K562 (cell line): ENCODE data around the gene SLC22A7. TPM values are rescaled to one million over a fixed set of nuclear protein-coding genes. Genes with fewer than 3 reads are reported as not detected.

Experiments
- CEBPB ChIP-seq: fragments of 450-650 bp; IDR thresholded peaks from 2 replicates; pipeline ENCODE4 v1.6.1; 2016; ENCODE audit warnings: missing genetic modification characterization, missing compliant biosample characterization
- CGGBP1 ChIP-seq: fragments of 250-450 bp; sonication (Bioruptor Pico); IDR thresholded peaks from 2 replicates; pipeline ENCODE4 v1.9.0; 2021; ENCODE audit warnings: mild to moderate bottlenecking
- CTCFL ChIP-seq: IDR thresholded peaks from 2 replicates; pipeline ENCODE4 v1.6.1; 2011; ENCODE audit warnings: borderline replicate concordance, low read depth, mild to moderate bottlenecking, moderate library complexity, low read length; ENCODE audit not compliant: insufficient read depth, poor library complexity, severe bottlenecking
- DEAF1 ChIP-seq: fragments of 450-650 bp; formaldehyde crosslinking; IDR thresholded peaks from 2 replicates; pipeline ENCODE4 v1.4.0; 2020; ENCODE audit warnings: mild to moderate bottlenecking, moderate library complexity
- ELF2 ChIP-seq: fragments of 250-450 bp; sonication (Bioruptor Pico); IDR thresholded peaks from 2 replicates; pipeline ENCODE4 v1.5.0; 2021; ENCODE audit warnings: mild to moderate bottlenecking
- KLF16 ChIP-seq: IDR thresholded peaks from 2 replicates; pipeline ENCODE4 v1.6.1; 2016; ENCODE audit warnings: antibody characterized with exemption
- MEF2D ChIP-seq: conservative IDR thresholded peaks from 2 replicates; pipeline ENCODE4 v1.6.1; 2016; ENCODE audit warnings: low read depth, missing genetic modification characterization, missing compliant biosample characterization
- NKRF ChIP-seq: fragments of 450-650 bp; IDR thresholded peaks from 2 replicates; pipeline ENCODE4 v1.6.1; 2016; ENCODE audit warnings: borderline replicate concordance
- NONO ChIP-seq, 2 experiments: fragments of 200-400 bp in 1 of 2; fragments of 450-650 bp in 1 of 2; formaldehyde crosslinking in 1 of 2; IDR thresholded peaks; 2 replicates each; pipeline ENCODE4 v1.6.1; 2017; ENCODE audit warnings: low read depth in 2 of 2, mild to moderate bottlenecking in 2 of 2, moderate library complexity in 2 of 2, low read length in 1 of 2
- PHB2 ChIP-seq: fragments of 450-650 bp; IDR thresholded peaks from 2 replicates; pipeline ENCODE4 v1.6.1; 2017; ENCODE audit warnings: low read depth
- PML ChIP-seq: IDR thresholded peaks from 2 replicates; pipeline ENCODE4 v1.6.1; 2012; ENCODE audit warnings: low read length, inconsistent platforms
- PURB ChIP-seq: sonication (generic); formaldehyde crosslinking; IDR thresholded peaks from 2 replicates; pipeline ENCODE4 v1.9.0; 2021; ENCODE audit warnings: low read depth, mild to moderate bottlenecking, missing genetic modification reagents
- RB1 ChIP-seq: fragments of 450-650 bp; IDR thresholded peaks from 2 replicates; pipeline ENCODE4 v1.6.1; 2017; ENCODE audit warnings: low read depth, mild to moderate bottlenecking
- SMAD2 ChIP-seq: fragments of 150-350 bp; IDR thresholded peaks from 2 replicates; pipeline ENCODE4 v1.6.1; 2014; ENCODE audit warnings: low read depth, mild to moderate bottlenecking, low read length
- TCF3 ChIP-seq: sonication (generic); formaldehyde crosslinking; IDR thresholded peaks from 2 replicates; pipeline ENCODE4 v1.4.0; 2020; ENCODE audit warnings: mild to moderate bottlenecking, missing genetic modification reagents
- ZBED1 ChIP-seq: IDR thresholded peaks from 2 replicates; pipeline ENCODE4 v1.6.1; 2014
- ZBTB2 ChIP-seq: fragments of 450-650 bp; IDR thresholded peaks from 2 replicates; pipeline ENCODE4 v1.6.1; 2016; ENCODE audit warnings: antibody characterized with exemption
- ZNF282 ChIP-seq: sonication (generic); formaldehyde crosslinking; IDR thresholded peaks from 2 replicates; pipeline ENCODE4 v1.8.1; 2023; ENCODE audit warnings: missing genetic modification reagents
- ZNF3 ChIP-seq: fragments of 250-450 bp; sonication (Bioruptor Pico); IDR thresholded peaks from 2 replicates; pipeline ENCODE4 v1.5.0; 2021; ENCODE audit warnings: mild to moderate bottlenecking, moderate library complexity
- ZNF586 ChIP-seq: fragments of 450-650 bp; formaldehyde crosslinking; conservative IDR thresholded peaks from 2 replicates; pipeline ENCODE4 v1.4.0; 2020; ENCODE audit warnings: mild to moderate bottlenecking, moderate library complexity
- ZNF589 ChIP-seq: fragments of 200-800 bp; sonication (Bioruptor generic); IDR thresholded peaks from 2 replicates; pipeline ENCODE4 v1.6.1; 2016; ENCODE audit warnings: low read depth, missing genetic modification characterization, missing compliant biosample characterization
- ZNF830 ChIP-seq: fragments of 250-450 bp; sonication (Bioruptor Pico); IDR thresholded peaks from 2 replicates; pipeline ENCODE4 v1.5.0; 2021; ENCODE audit warnings: mild to moderate bottlenecking
- polyA plus RNA-seq, 8 experiments: library from polyadenylated mRNA; depleted of rRNA in 4 of 8; stranded (reverse) in 5 of 8; unstranded in 3 of 8; fragments of >200 nt; fragmentation: Nextera tagmentation in 2 of 8; fragmentation: Illumina TruSeq in 1 of 8; extraction: Ambion mirVana in 2 of 8; extraction: Trizol in 1 of 8; gene quantifications; 2 replicates each; pipeline versions ENCODE4 v1.2.1 to v1.2.3, GENCODE V29; 2011 to 2014; ENCODE audit warnings: inconsistent platforms in 1 of 8, missing spikeins in 1 of 8
- total RNA-seq, 7 experiments: library from RNA; depleted of rRNA in 6 of 7; stranded (reverse); fragments of >200 nt in 6 of 7; fragmentation: Illumina TruSeq in 2 of 7; extraction: Trizol in 2 of 7; gene quantifications; 2 replicates each; pipeline versions ENCODE4 v1.2.1 to v1.2.3, GENCODE V29; 2011 to 2021; ENCODE audit warnings: low replicate concordance in 1 of 7

SLC22A7 gene
- total and polyA plus RNA-seq, 9 of the 15 experiments (the other 6 are each of a cell fraction or from before 2014, with no cell fraction given): not detected

- TF ChIP-seq CEBPB (tag): no peak
- no peak for TF ChIP-seq MEF2D (tag)
- no peak for TF ChIP-seq NKRF
- no peak for TF ChIP-seq ZBED1
- TF ChIP-seq SMAD2: no peak
- no peak for TF ChIP-seq PML
- TF ChIP-seq TCF3: no peak
- TF ChIP-seq KLF16: peak; percentile 48; the same call in 1 of the 2 replicates
- TF ChIP-seq ELF2 (CRISPR knock-in tag): no peak
- TF ChIP-seq RB1: peak; percentile 26; the same call in 1 of the 2 replicates
- peak; percentile 93 for TF ChIP-seq DEAF1 (CRISPR knock-in tag)
- TF ChIP-seq CTCFL: no peak
- TF ChIP-seq PHB2: no peak
- no peak for TF ChIP-seq CGGBP1
- TF ChIP-seq NONO (IDR thresholded peaks at IDR 0.05; ENCODE audit: low read depth in 2 of 2, low read length in 1 of 2): no peak
- no peak for TF ChIP-seq ZNF830
- no peak for TF ChIP-seq ZNF282
- TF ChIP-seq ZNF3 (CRISPR knock-in tag): no peak
- TF ChIP-seq ZBTB2: no peak
- no peak for TF ChIP-seq PURB (CRISPR knock-in tag)
- TF ChIP-seq ZNF589 (CRISPR knock-in tag): no peak
- TF ChIP-seq ZNF586 (CRISPR knock-in tag): no peak
Measured at GRCh38 chr6:43263314-43264178, 34.5 kb upstream of the SLC22A7 start (continued).
